Common myeloid progenitor, CD34-positive (primary cell): ENCODE data around the gene SNTA1. TPM values are rescaled to one million over a fixed set of nuclear protein-coding genes. Genes with fewer than 3 reads are reported as not detected.
"Not testable (repeated sequence)": the region's sequence is repeated elsewhere in the genome, so short reads cannot be mapped to it uniquely, and the experiment has no call there.

Source experiments
- CTCF ChIA-PET: fragments of 350-600 bp; sonication (Branson Sonifier 250); formaldehyde crosslinking; loops from one replicate; lab custom pipeline; 2021; ENCODE audit warnings: antibody characterized with exemption; lab: Charles Lee
- POLR2A ChIA-PET: fragments of 350-600 bp; sonication (Branson Sonifier 250); formaldehyde crosslinking; loops from one replicate; lab custom pipeline; 2021; ENCODE audit warnings: antibody characterized with exemption; lab: Charles Lee
- DNase-seq, 3 donors: peaks; one replicate each; pipeline versions ENCODE4 v3.0.0 to v3.0.0-alpha.2; 2013
- H3K27ac ChIP-seq, 2 experiments: 1 replicate in 1 of 2; 2 replicates in 1 of 2; pipeline ENCODE4 v1.7.0; 2013; ENCODE audit warnings: inconsistent platforms in 2 of 2, low read length in 2 of 2, mild to moderate bottlenecking in 2 of 2, low read depth in 1 of 2, moderate library complexity in 1 of 2; ENCODE audit not compliant: severe bottlenecking in 2 of 2, insufficient read depth in 1 of 2, poor library complexity in 1 of 2
- H3K27me3 ChIP-seq, 5 experiments: replicated peaks in 2 of 5; 1 replicate in 3 of 5; 2 replicates in 2 of 5; pipeline versions ENCODE4 v1.6.1 to v1.7.0; 2013; ENCODE audit warnings: low read length in 4 of 5, mild to moderate bottlenecking in 2 of 5, moderate library complexity in 2 of 5, inconsistent platforms in 1 of 5; ENCODE audit not compliant: insufficient read depth in 5 of 5, control insufficient read depth in 4 of 5
- H3K36me3 ChIP-seq, 4 experiments: 1 replicate in 2 of 4; 2 replicates in 2 of 4; pipeline versions ENCODE4 v1.6.1 to v1.7.0; 2013; ENCODE audit warnings: low read length in 3 of 4, control low read depth in 1 of 4, mild to moderate bottlenecking in 1 of 4; ENCODE audit not compliant: control insufficient read depth in 4 of 4, insufficient read depth in 4 of 4
- H3K4me1 ChIP-seq, 4 experiments: 1 replicate in 3 of 4; 2 replicates in 1 of 4; pipeline versions ENCODE4 v1.6.1 to v1.7.1; 2013; ENCODE audit warnings: low read length in 3 of 4, mild to moderate bottlenecking in 3 of 4, control low read depth in 1 of 4, inconsistent platforms in 1 of 4, moderate library complexity in 1 of 4; ENCODE audit not compliant: control insufficient read depth in 4 of 4, insufficient read depth in 4 of 4; ENCODE audit errors: control extremely low read depth in 1 of 4
- H3K4me3 ChIP-seq, 7 experiments: 1 replicate in 4 of 7; 2 replicates in 3 of 7; pipeline versions ENCODE4 v1.5.1 to v1.7.0; 2013; ENCODE audit warnings: mild to moderate bottlenecking in 7 of 7, low read length in 6 of 7, moderate library complexity in 6 of 7, inconsistent platforms in 2 of 7, low read depth in 2 of 7, control low read depth in 1 of 7; ENCODE audit not compliant: insufficient read depth in 4 of 7, control insufficient read depth in 1 of 7; ENCODE audit errors: extremely low read depth in 1 of 7
- H3K9me3 ChIP-seq, 5 experiments: 1 replicate in 4 of 5; 2 replicates in 1 of 5; pipeline versions ENCODE4 v1.6.1 to v1.7.1; 2013; ENCODE audit warnings: low read length in 4 of 5, mild to moderate bottlenecking in 2 of 5, inconsistent platforms in 1 of 5, low read depth in 1 of 5, moderate library complexity in 1 of 5; ENCODE audit not compliant: control insufficient read depth in 4 of 5, insufficient read depth in 2 of 5; ENCODE audit errors: control extremely low read depth in 1 of 5
- WGBS: methylation state at CpG from one replicate; pipeline ENCODE4 v1.1.5; 2013; ENCODE audit not compliant: insufficient coverage; 5-methylcytosine and 5-hydroxymethylcytosine counted together
- polyA plus RNA-seq: library from polyadenylated mRNA; unstranded; fragments of 120-200 nt; gene quantifications from one replicate; pipeline ENCODE4 v1.2.1, GENCODE V29; 2013

Gene SNTA1
- polyA plus RNA-seq, result 1.6 TPM

DNA sequence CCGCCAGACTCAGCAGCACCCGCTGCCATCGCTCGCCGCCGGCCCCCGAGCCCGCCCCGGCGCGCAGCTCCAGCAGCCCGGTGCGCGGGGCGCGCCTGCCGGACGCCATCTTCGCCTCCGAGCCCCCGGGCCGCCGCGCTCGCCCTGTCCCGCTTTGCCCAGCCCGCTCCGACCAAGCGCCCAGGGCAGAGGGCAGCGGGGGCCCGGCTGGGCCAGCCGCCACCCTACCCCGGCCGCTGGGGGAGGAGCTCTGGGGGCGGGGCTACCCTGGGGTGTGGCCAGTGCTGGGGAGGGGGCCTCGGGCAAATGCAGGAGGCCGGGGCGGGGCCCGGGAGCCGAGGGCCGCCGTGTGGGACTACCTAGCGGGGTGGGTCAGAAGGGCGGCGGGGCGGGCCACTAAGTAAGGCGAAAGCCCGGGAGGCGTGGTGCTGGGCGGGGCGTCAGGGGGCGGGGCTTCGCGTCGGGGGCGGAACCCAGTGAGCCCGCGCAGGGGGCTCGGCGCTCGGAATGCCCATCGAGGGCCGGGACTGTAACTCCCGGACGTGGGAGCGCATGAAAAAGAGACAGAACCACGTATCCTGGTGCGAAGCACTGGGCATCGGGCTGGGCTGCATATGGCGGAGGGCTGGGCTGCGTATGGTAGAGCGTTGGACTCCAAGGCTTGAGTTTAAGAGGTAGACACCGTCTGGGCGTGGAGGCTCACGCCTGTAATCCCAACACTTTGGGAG is at the start of gene SNTA1:
Gene SNTA1, minus strand, starts transcription at position 252 of the 728 bp plus-strand sequence. Its CDS starts 143 bp downstream, at position 109.
- H3K27ac ChIP-seq, result no peak within 1 kb of the TSS
- POLR2A ChIA-PET, result interaction anchor here (0.7 to 1.2 kb wide), 2 partner anchors 46 to 59 kb away, joined by 3 read pairs; partner anchors contain the start of gene CBFA2T2

DNA sequence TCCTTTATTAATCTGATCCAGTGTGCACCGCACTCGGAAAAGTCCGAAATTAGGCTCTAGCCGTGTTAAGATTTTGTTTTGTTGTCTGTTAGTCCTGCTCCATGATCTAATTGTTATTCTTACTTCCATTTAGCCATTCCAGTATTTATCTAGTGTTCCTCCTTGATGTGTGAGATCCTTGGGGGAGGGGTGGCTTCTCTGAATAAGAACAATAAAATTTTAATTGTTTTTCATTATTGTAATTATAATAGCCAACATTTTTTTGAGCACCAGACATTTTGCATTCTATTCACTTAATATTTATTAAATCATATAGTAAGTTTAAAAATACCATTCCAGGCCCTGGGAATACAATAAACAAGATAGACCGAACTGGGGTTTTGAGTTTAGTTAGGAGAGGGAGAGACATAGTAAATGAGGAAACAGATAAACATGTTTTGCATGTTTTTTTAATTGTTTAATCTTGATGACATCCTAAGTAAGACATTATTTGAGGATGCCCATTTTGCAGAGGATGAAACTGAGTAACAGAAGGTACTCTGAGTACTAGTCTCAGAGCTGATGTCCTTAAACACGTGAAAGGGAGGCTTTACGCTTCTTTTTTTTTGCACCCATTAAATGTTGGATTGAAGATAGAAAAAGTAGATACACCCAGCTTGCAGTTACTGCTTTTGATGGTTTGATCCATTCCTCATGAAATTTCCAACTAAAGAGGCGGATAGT is 47.5 kb upstream of the SNTA1 start:
- no peak for DNase-seq

More for the DNA sequence above, at the start of gene SNTA1:
- DNase-seq, result peak; percentile 85 to 90 (median 87)
- CTCF ChIA-PET, result interaction anchor here (0.6 to 1.2 kb wide), 2 partner anchors 41 to 1721 kb away, joined by 3 read pairs; no protein-coding TSS in a partner anchor
- Histone ChIP-seq H3K27me3 (peaks cover 0 to 10% (median 0%) of the 10 kb centered on the region in 5 experiments), H3K4me1 (peaks cover 0 to 22% (median 15%) of the 10 kb centered on the region in 4 experiments), H3K9me3 (peaks cover 0 to 2% (median 0%) of the 10 kb centered on the region in 5 experiments), H3K4me3 (peak within 1 kb of the TSS; percentile 55 to 80 (median 75)), H3K36me3 (no peaks in the 10 kb centered on the region)
- under 1% methylated on average over 36 of the region's 75 CpGs for WGBS

DNA sequence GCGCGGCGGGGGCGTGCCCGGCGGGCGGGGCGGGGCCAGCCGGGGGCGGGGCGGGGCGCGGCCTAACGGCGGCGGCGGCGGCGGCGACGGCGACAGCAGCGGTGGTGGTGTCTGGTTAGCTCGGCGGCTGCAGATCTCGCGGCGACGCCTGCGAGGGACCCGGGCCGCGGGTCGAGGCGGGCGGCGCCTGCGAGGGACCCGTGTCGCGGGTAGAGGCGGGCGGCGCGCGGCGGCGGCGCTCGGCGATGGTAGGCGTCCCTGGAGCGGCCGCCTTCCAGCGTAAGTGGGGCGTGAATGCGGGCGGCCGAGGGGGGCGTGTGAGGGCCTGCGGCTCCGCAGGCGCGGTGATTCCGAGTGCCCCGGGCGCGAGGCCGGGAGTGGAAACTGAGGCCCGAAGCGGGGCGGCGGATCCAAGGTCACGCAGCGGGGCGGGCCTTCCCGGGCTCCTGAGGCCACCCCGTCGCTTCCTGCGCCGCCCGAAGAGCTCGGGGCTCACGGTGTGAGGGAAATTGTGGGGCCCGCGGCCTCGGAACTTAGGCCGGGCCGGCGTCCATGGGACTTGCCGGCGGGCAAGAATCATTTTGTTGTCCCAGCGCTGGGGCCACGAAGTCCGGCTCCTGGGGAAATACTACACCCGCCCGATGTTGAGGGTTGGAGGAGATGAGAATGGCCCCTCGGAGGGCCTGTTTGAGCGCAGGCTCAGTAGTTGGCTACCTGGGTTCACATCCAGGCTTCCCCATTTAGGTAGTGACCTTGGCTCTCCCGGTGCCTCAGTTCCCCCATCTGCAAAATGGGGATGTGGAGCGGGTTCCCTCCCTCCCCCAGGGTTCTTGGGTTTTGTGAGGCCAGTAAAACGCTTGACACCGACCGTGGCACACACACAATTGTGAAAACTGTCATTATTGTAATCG is 46.7 kb upstream of the SNTA1 start, which contains the start of gene CBFA2T2:
Gene CBFA2T2, plus strand, starts transcription at position 74 of the 911 bp plus-strand sequence. Its CDS starts 172 bp downstream, at position 246.
- peaks cover 0 to 17% (median 16%) of the 10 kb centered on the region in 4 experiments for H3K4me1 ChIP-seq
- CTCF ChIA-PET, result interaction anchor here (1.3 kb wide), 1 partner anchor 18 kb away, joined by 4 read pairs; no protein-coding TSS in a partner anchor
- POLR2A ChIA-PET, result interaction anchor here (0.7 to 1.0 kb wide), 4 partner anchors 11 to 178 kb away, joined by 3 to 4 read pairs (median 3); partner anchors contain the start of gene SNTA1

More for the DNA sequence above, 47.5 kb upstream of the SNTA1 start:
- peaks cover 0 to 3% (median under 1%) of the 10 kb centered on the region in 4 experiments for H3K36me3 ChIP-seq
- ChIA-PET POLR2A (no interaction called here), CTCF (no interaction called here)
- no peaks in the 10 kb centered on the region for H3K9me3 ChIP-seq
- no peaks in the 10 kb centered on the region for H3K27me3 ChIP-seq
- peak overlapping the region; percentile 66 to 81 for H3K27ac ChIP-seq
- H3K4me3 ChIP-seq, result peak overlapping the region; percentile 38 to 96 (median 89)
- peaks cover 0 to 17% (median 16%) of the 10 kb centered on the region in 4 experiments for H3K4me1 ChIP-seq
- 84% methylated on average over 6 of the region's 8 CpGs for WGBS

DNA sequence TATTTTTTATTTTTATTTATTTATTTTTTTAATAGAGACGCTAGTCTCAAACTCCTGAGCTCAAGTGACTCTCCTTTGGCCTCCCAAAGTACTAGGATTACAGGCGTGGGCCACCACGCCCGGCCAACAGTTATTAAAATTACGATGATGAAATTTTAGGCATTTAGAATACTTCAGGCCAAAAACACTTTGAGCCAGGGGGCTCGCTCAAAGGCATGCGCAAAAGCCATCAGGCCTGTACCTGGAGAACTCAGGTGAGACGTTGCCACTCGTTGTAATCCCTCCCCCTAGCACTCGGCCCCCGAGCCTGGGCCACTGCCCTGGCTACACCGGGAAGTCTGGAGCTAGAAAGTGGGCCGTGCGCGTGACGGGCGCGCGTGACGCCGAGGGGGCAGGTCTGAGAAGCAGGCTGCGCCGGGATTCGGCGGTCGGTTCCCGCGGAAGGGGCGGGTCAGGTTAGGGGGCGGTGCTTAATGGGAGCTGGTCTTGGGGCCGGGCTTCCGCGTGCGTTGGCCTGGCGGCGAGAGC is 46.0 kb upstream of the SNTA1 start:
- H3K27ac ChIP-seq, result peak overlapping the region; percentile 89 to 96
- CTCF ChIA-PET, result interaction anchor here (0.6 to 1.3 kb wide), 2 partner anchors 17 to 139 kb away, joined by 3 to 4 read pairs; no protein-coding TSS in a partner anchor
- under 1% methylated on average over 20 of the region's 36 CpGs for WGBS
- H3K9me3 ChIP-seq, result no peaks in the 10 kb centered on the region
- peak overlapping the region in 6 of 7 experiments; percentile 31 to 85 (median 69) for H3K4me3 ChIP-seq
- H3K36me3 ChIP-seq, result peaks cover 0 to 3% (median 0%) of the 10 kb centered on the region in 4 experiments
- DNase-seq, result peak; percentile 94 to 97 (median 97)
- POLR2A ChIA-PET, result interaction anchor here (0.7 to 1.0 kb wide), 4 partner anchors 11 to 178 kb away, joined by 3 to 4 read pairs (median 3); partner anchors contain the start of gene SNTA1
- no peaks in the 10 kb centered on the region for H3K27me3 ChIP-seq
- H3K4me1 ChIP-seq, result peaks cover 0 to 17% (median 16%) of the 10 kb centered on the region in 4 experiments

More for the DNA sequence above, 46.7 kb upstream of the SNTA1 start, which contains the start of gene CBFA2T2:
- WGBS, result 2% methylated on average over 97 of the region's 105 CpGs
- Histone ChIP-seq H3K4me3 (peak within 1 kb of the TSS; percentile 38 to 96 (median 89)), H3K27me3 (no peaks in the 10 kb centered on the region), H3K9me3 (no peaks in the 10 kb centered on the region), H3K27ac (peak within 1 kb of the TSS; percentile 89 to 96), H3K36me3 (peaks cover 0 to 3% (median 0%) of the 10 kb centered on the region in 4 experiments)
- no peak for DNase-seq

DNA sequence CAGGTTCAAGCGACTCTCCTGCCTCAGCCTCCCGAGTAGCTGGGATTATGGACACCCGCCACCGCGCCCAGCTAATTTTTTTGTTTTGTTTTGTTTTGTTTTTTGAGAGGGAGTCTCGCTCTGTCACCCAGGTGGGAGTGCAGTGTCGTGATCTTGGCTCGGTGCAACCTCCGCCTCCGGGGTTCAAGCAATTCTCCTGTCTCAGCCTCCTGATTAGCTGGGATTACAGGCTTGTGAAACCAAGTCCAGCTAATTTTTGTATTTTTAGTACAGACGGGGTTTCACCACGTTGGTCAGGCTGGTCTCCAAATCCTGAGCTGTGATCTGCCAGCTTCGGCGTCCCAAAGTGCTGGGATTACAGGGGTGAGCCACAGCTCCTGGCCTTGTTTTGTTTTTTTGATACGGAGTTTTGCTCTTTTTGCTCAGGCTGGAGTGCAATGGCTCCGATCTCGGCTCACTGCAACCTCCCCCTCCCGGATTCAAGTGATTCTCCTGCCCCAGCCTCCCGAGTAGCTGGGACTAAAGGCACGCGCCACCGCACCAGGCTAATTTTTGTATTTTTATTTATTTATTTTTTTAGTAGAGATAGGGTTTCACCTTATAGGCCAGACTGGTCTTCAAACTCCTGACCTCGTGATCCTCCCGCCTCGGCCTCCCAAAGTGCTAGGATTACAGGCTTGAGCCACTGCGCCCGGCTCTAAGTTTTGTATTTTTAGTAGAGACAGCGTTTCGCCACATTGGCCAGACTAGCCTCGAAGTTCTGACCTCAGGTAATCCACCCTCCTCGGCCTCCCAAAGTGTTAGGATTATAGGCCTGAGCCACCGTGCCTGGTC is 45.3 kb upstream of the SNTA1 start:
- H3K36me3 ChIP-seq, H3K9me3 ChIP-seq, H3K27me3 ChIP-seq, DNase-seq: not testable (repeated sequence)
- peaks cover 0 to 17% (median 16%) of the 10 kb centered on the region in 4 experiments for H3K4me1 ChIP-seq
- peak overlapping the region; percentile 89 to 96 for H3K27ac ChIP-seq
- POLR2A ChIA-PET, result interaction anchor here (0.6 to 1.0 kb wide), 3 partner anchors 45 to 179 kb away, joined by 3 read pairs; partner anchors contain the start of gene SNTA1
- H3K4me3 ChIP-seq, result peak overlapping the region in 6 of 7 experiments; percentile 31 to 85 (median 69)
- CTCF ChIA-PET, result interaction anchor here (0.6 to 1.3 kb wide), 2 partner anchors 16 to 138 kb away, joined by 3 to 4 read pairs; no protein-coding TSS in a partner anchor
- WGBS, result 95% methylated on average over 23 of the region's 32 CpGs
